Endothelial cell of umbilical vein (primary cell): ENCODE data around the gene AKAP8L. TPM values are rescaled to one million over a fixed set of nuclear protein-coding genes. Genes with fewer than 3 reads are reported as not detected.

ENCODE experiments used
- BruUV-seq: library from RNA; stranded (reverse); fragments of 400-500 nt; replicated peaks from 2 replicates; lab custom pipeline; 2021; lab: Mats Ljungman, UMichigan
- CTCF ChIA-PET: fragments of 300-600, 350-600 bp; sonication (Branson Sonifier 250); formaldehyde crosslinking; loops from one replicate; lab custom pipeline; 2021; ENCODE audit warnings: antibody characterized with exemption, inconsistent platforms; lab: Charles Lee
- POLR2A ChIA-PET: fragments of 300-600, 350-600 bp; sonication (Branson Sonifier 250); formaldehyde crosslinking; loops from one replicate; lab custom pipeline; 2021; ENCODE audit warnings: antibody characterized with exemption, inconsistent platforms; lab: Charles Lee
- DNase-seq: peaks from one replicate; pipeline ENCODE4 v3.0.0-alpha.2; 2011; ENCODE audit warnings: low read depth, low spot score
- FAIRE-seq: peaks from 2 replicates; lab custom pipeline; 2011; peaks lifted over from hg19 to GRCh38; lab: Jason Lieb, UNC
- H2AFZ ChIP-seq: 2 replicates; pipeline ENCODE4 v1.6.0; 2012; ENCODE audit warnings: low read depth, low read length, control low read depth, inconsistent platforms
- H3K27ac ChIP-seq: 2 replicates; pipeline ENCODE4 v1.5.1; 2011; ENCODE audit warnings: low read depth, mild to moderate bottlenecking, control low read depth, low read length, moderate library complexity; ENCODE audit not compliant: insufficient read depth
- H3K27me3 ChIP-seq, 2 experiments: 2 replicates each; pipeline versions ENCODE4 v1.6.0 to v1.6.1; 2011; ENCODE audit warnings: low read length in 2 of 2, mixed read lengths in 1 of 2; ENCODE audit not compliant: control insufficient read depth in 2 of 2, insufficient read depth in 2 of 2
- H3K36me3 ChIP-seq, 2 experiments: 2 replicates in 1 of 2; 3 replicates in 1 of 2; pipeline ENCODE4 v1.5.1; 2011; ENCODE audit warnings: low read length in 2 of 2, mild to moderate bottlenecking in 1 of 2, moderate library complexity in 1 of 2; ENCODE audit not compliant: control insufficient read depth in 2 of 2, insufficient read depth in 2 of 2; ENCODE audit errors: extremely low read depth in 1 of 2
- H3K4me1 ChIP-seq: 3 replicates; pipeline ENCODE4 v1.5.1; 2011; ENCODE audit warnings: mild to moderate bottlenecking, low read length; ENCODE audit not compliant: control insufficient read depth, insufficient read depth; ENCODE audit errors: extremely low read depth
- H3K4me2 ChIP-seq: 2 replicates; pipeline ENCODE4 v1.6.1; 2011; ENCODE audit warnings: low read length, control low read depth, mixed read lengths; ENCODE audit not compliant: insufficient read depth
- H3K4me3 ChIP-seq, 3 experiments: fragments of 200-600 bp in 1 of 3; sonication (generic), shearing (Covaris generic) in 1 of 3; replicated peaks in 1 of 3; 2 replicates each; pipeline ENCODE4 v1.5.1; 2011 to 2016; ENCODE audit warnings: control low read depth in 3 of 3, low read length in 3 of 3, mild to moderate bottlenecking in 2 of 3, inconsistent platforms in 1 of 3, low read depth in 1 of 3, moderate library complexity in 1 of 3; ENCODE audit not compliant: insufficient read depth in 1 of 3
- H3K79me2 ChIP-seq: 2 replicates; pipeline ENCODE4 v1.6.0; 2012; ENCODE audit warnings: low read length, inconsistent platforms; ENCODE audit not compliant: control insufficient read depth, insufficient read depth
- H3K9ac ChIP-seq: replicated peaks from 2 replicates; pipeline ENCODE3; 2011; ENCODE audit warnings: low read length, control low read depth; ENCODE audit not compliant: insufficient read depth; ENCODE audit errors: extremely low read depth
- H3K9me1 ChIP-seq: replicated peaks from 3 replicates; pipeline ENCODE4 v1.6.0; 2011; ENCODE audit warnings: mild to moderate bottlenecking, low read length; ENCODE audit not compliant: control insufficient read depth, insufficient read depth; ENCODE audit errors: extremely low read depth
- H3K9me3 ChIP-seq: replicated peaks from 2 replicates; pipeline ENCODE4 v1.5.1; 2012; ENCODE audit warnings: low read length, inconsistent platforms; ENCODE audit not compliant: control insufficient read depth, insufficient read depth
- H4K20me1 ChIP-seq: replicated peaks from 2 replicates; pipeline ENCODE3; 2011; ENCODE audit warnings: mild to moderate bottlenecking, low read length; ENCODE audit not compliant: control insufficient read depth, insufficient read depth; ENCODE audit errors: extremely low read depth
- CTCF ChIP-seq, 2 donors: IDR thresholded peaks; 1 replicate in 1 of 2; 2 replicates in 1 of 2; pipeline ENCODE4 v1.5.1; 2011; ENCODE audit warnings: low read length in 2 of 2, mild to moderate bottlenecking in 2 of 2, moderate library complexity in 2 of 2, control low read depth in 1 of 2, inconsistent platforms in 1 of 2, low read depth in 1 of 2; ENCODE audit not compliant: insufficient read depth in 1 of 2; ENCODE audit errors: extremely low read depth in 1 of 2
- EZH2 ChIP-seq: IDR thresholded peaks from 2 replicates; pipeline ENCODE4 v1.6.1; 2012; ENCODE audit warnings: borderline replicate concordance, low read depth, mild to moderate bottlenecking, moderate library complexity, low read length, inconsistent platforms; ENCODE audit not compliant: severe bottlenecking
- FOS ChIP-seq: IDR thresholded peaks from 2 replicates; pipeline ENCODE4 v1.6.1; 2011; ENCODE audit warnings: mild to moderate bottlenecking, low read length, moderate library complexity, borderline replicate concordance; ENCODE audit not compliant: insufficient read depth
- GATA2 ChIP-seq: IDR thresholded peaks from 2 replicates; pipeline ENCODE4 v1.7.0; 2011; ENCODE audit warnings: low read depth, mild to moderate bottlenecking, moderate library complexity, mixed read lengths, low read length; ENCODE audit not compliant: insufficient read length, insufficient read depth
- JUN ChIP-seq: IDR thresholded peaks from 2 replicates; pipeline ENCODE4 v1.6.1; 2011; ENCODE audit warnings: borderline replicate concordance, low read depth; ENCODE audit not compliant: insufficient read length, insufficient read depth
- MAX ChIP-seq: IDR thresholded peaks from 2 replicates; pipeline ENCODE4 v1.6.1; 2011; ENCODE audit not compliant: insufficient read depth, insufficient read length
- MYC ChIP-seq: IDR thresholded peaks from one replicate; pipeline ENCODE4 v1.6.1; 2011; ENCODE audit warnings: mild to moderate bottlenecking, low read depth, low read length
- POLR2A ChIP-seq: IDR thresholded peaks from 2 replicates; pipeline ENCODE4 v1.6.1; 2012; ENCODE audit warnings: low read depth, mild to moderate bottlenecking, control low read depth, low read length
- POLR2AphosphoS5 ChIP-seq: IDR thresholded peaks from 2 replicates; pipeline ENCODE4 v1.6.1; 2012; ENCODE audit warnings: low read depth, mild to moderate bottlenecking, control low read depth, low read length, moderate library complexity; ENCODE audit not compliant: insufficient read depth
- dilution Hi-C: fragments of 300-500 bp; cut with MboI; formaldehyde crosslinking; loops from one replicate; pipeline ENCODE4 v1.15.0; 2019; ENCODE audit warnings: low sequenced_read_pairs; ENCODE audit not compliant: extremely low pct_ligation_motif_present
- intact Hi-C: fragments of 100-400 bp; cut with micrococcal nuclease; formaldehyde crosslinking; loops from one replicate; pipeline ENCODE4 v1.10.0; 2022
- polyA plus RNA-seq, 4 experiments: library from polyadenylated mRNA; depleted of rRNA in 3 of 4; stranded (reverse) in 3 of 4; unstranded in 1 of 4; fragments of >200 nt; gene quantifications; 2 replicates each; pipeline versions ENCODE4 v1.2.1 to v1.2.3, GENCODE V29; 2011 to 2012; ENCODE audit warnings: missing spikeins in 1 of 4
- total RNA-seq: library from RNA; stranded (reverse); gene quantifications from 2 replicates; pipeline ENCODE4 v1.2.3, GENCODE V29; 2021

Gene AKAP8L
- total and polyA plus RNA-seq, 2 donors (not counting 3 experiments of a cell fraction or from before 2014, with no cell fraction given): 63.9 to 99.6 TPM

GRCh38 chr19:15390814-15391213, 28.0 kb downstream of the AKAP8L start:
- Histone ChIP-seq H3K27ac (no peak overlapping the region), H2AFZ (no peak overlapping the region), H3K4me1 (peaks cover 3% of the 10 kb centered on the region), H3K9me1 (no peaks in the 10 kb centered on the region), H3K27me3 (no peaks in the 10 kb centered on the region), H3K4me2 (no peak overlapping the region), H4K20me1 (no peaks in the 10 kb centered on the region), H3K36me3 (peaks cover 0 to 6% of the 10 kb centered on the region in 2 experiments), H3K4me3 (no peak overlapping the region), H3K9ac (no peak overlapping the region), H3K9me3 (no peaks in the 10 kb centered on the region), H3K79me2 (peaks cover 11% of the 10 kb centered on the region)
- intact Hi-C loops: no loop called here
- FAIRE-seq (no peak), DNase-seq (no peak)
- no peak for TF ChIP-seq POLR2AphosphoS5
- TF ChIP-seq CTCF (IDR thresholded peaks at IDR 0.05; ENCODE audit: extremely low read depth in 1 of 2, insufficient read depth in 1 of 2, low read depth in 1 of 2, low read length in 2 of 2): no peak
- TF ChIP-seq FOS: no peak
- TF ChIP-seq EZH2: no peak
- no peak for TF ChIP-seq MAX
- TF ChIP-seq MYC: no peak
- no peak for TF ChIP-seq JUN
- no peak for TF ChIP-seq POLR2A
- TF ChIP-seq GATA2: no peak
- BruUV-seq: no TSS peak
- CTCF ChIA-PET: no interaction called here
- POLR2A ChIA-PET: no interaction called here
- dilution Hi-C loops: no loop called here
